Measurements from ENCODE around the gene UBASH3B. TPM values are rescaled to one million over a fixed set of nuclear protein-coding genes. Genes with fewer than 3 reads are reported as not detected.

The UBASH3B gene
- total and polyA plus RNA-seq, 2 of the 13 experiments (the other 11 are each of a cell fraction or from before 2014, with no cell fraction given) = 4.4 to 7.6 TPM

DNA sequence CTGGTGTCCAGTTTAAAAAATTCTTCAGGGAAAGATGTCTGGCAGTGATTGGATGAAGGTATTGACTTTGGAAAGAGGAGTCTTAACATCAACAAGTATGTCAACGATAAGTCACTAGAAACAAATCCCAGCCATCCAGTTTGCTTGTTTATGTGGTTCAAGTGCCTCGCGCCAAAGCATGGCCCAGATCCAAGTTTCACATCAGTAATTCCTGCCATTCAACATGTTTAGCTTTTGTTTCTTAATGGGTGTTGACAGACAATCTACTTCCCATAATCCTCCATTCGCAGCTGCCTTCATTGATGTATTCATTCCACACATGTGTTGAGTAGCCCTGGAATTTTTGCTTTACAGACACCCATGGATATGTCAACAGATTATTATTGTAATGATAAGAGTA lies 77.8 kb downstream of the UBASH3B start:
- H3K4me2 ChIP-seq (ENCODE audit: low read depth, low read length) = no peak overlapping the region
- WGBS (ENCODE audit: low lambda C conversion rate) = 90% methylated on average over 4 of the region's 4 CpGs
- no peaks in the 10 kb centered on the region for H4K20me1 ChIP-seq (ENCODE audit: insufficient read depth, low read length)
- H3K4me3 ChIP-seq (replicated peaks in 1 of 3; ENCODE audit: insufficient read depth in 1 of 3, low read depth in 2 of 3, low read length in 3 of 3) = no peak overlapping the region
- intact Hi-C loops (cut with micrococcal nuclease; ENCODE audit: unreplicated experiment) (no loop called here), in situ Hi-C loops (cut with HindIII; ENCODE audit: extremely low pct_ligation_motif_present, low pct_unique_long_range_greater_than_20kb) (no loop called here)
- FAIRE-seq (no peak), DNase-seq (ENCODE audit: low spot score) (no peak), ATAC-seq (no peak)
- peaks cover 0 to 1% of the 10 kb centered on the region in 2 experiments; a peak in 1 of 5 replicates for H3K36me3 ChIP-seq (replicated peaks in 1 of 2; ENCODE audit: control insufficient read depth in 1 of 2, insufficient read depth in 2 of 2, low read length in 2 of 2)
- ChIA-PET POLR2A (no interaction called here), CTCF (ENCODE audit: low intra/inter-chr PET ratio, low total read pairs) (no interaction called here)
- H3K9ac ChIP-seq (ENCODE audit: insufficient read depth, low read depth, low read length) = no peak overlapping the region
- no peaks in the 10 kb centered on the region for H3K79me2 ChIP-seq (ENCODE audit: insufficient read depth, low read length)
- peaks cover 37% of the 10 kb centered on the region for H3K4me1 ChIP-seq (ENCODE audit: insufficient read depth, low read length)
- H3K27ac ChIP-seq (ENCODE audit: extremely low read length, insufficient read depth, low read length) = no peak overlapping the region
- no TSS peak for BruUV-seq (replicated peaks)
- no peaks in the 10 kb centered on the region for H3K9me3 ChIP-seq (ENCODE audit: low read length)
- H3K27me3 ChIP-seq (ENCODE audit: control insufficient read depth in 1 of 2, insufficient read depth in 2 of 2, low read length in 2 of 2) = no peaks in the 10 kb centered on the region
- H2AFZ ChIP-seq (ENCODE audit: low read length) = no peak overlapping the region
- TF ChIP-seq, protein P1, sequence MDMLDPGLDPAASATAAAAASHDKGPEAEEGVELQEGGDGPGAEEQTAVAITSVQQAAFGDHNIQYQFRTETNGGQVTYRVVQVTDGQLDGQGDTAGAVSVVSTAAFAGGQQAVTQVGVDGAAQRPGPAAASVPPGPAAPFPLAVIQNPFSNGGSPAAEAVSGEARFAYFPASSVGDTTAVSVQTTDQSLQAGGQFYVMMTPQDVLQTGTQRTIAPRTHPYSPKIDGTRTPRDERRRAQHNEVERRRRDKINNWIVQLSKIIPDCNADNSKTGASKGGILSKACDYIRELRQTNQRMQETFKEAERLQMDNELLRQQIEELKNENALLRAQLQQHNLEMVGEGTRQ (IDR thresholded peaks at IDR 0.05; ENCODE audit: low read depth, low read length) = no peak
- TF ChIP-seq, protein P1 (CRISPR knock-in tag; IDR thresholded peaks at IDR 0.05; ENCODE audit: borderline replicate concordance) = no peak
- no peak for TF ChIP-seq ZNF530 (CRISPR knock-in tag; IDR thresholded peaks at IDR 0.05; ENCODE audit: low read depth)
- TF ChIP-seq, protein P2, sequence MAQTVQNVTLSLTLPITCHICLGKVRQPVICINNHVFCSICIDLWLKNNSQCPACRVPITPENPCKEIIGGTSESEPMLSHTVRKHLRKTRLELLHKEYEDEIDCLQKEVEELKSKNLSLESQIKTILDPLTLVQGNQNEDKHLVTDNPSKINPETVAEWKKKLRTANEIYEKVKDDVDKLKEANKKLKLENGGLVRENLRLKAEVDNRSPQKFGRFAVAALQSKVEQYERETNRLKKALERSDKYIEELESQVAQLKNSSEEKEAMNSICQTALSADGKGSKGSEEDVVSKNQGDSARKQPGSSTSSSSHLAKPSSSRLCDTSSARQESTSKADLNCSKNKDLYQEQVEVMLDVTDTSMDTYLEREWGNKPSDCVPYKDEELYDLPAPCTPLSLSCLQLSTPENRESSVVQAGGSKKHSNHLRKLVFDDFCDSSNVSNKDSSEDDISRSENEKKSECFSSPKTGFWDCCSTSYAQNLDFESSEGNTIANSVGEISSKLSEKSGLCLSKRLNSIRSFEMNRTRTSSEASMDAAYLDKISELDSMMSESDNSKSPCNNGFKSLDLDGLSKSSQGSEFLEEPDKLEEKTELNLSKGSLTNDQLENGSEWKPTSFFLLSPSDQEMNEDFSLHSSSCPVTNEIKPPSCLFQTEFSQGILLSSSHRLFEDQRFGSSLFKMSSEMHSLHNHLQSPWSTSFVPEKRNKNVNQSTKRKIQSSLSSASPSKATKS (CRISPR knock-in tag; IDR thresholded peaks at IDR 0.05) = no peak
- no peak for TF ChIP-seq ZNF670 (CRISPR knock-in tag; IDR thresholded peaks at IDR 0.05; ENCODE audit: borderline replicate concordance)
- no peak for TF ChIP-seq RARA (CRISPR knock-in tag; IDR thresholded peaks at IDR 0.05)
- TF ChIP-seq, protein P3, sequence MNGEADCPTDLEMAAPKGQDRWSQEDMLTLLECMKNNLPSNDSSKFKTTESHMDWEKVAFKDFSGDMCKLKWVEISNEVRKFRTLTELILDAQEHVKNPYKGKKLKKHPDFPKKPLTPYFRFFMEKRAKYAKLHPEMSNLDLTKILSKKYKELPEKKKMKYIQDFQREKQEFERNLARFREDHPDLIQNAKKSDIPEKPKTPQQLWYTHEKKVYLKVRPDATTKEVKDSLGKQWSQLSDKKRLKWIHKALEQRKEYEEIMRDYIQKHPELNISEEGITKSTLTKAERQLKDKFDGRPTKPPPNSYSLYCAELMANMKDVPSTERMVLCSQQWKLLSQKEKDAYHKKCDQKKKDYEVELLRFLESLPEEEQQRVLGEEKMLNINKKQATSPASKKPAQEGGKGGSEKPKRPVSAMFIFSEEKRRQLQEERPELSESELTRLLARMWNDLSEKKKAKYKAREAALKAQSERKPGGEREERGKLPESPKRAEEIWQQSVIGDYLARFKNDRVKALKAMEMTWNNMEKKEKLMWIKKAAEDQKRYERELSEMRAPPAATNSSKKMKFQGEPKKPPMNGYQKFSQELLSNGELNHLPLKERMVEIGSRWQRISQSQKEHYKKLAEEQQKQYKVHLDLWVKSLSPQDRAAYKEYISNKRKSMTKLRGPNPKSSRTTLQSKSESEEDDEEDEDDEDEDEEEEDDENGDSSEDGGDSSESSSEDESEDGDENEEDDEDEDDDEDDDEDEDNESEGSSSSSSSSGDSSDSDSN (CRISPR knock-in tag; IDR thresholded peaks at IDR 0.05) = no peak
- TF ChIP-seq ZNF382 (CRISPR knock-in tag; IDR thresholded peaks at IDR 0.05; ENCODE audit: borderline replicate concordance) = no peak
- TF ChIP-seq, protein P4, sequence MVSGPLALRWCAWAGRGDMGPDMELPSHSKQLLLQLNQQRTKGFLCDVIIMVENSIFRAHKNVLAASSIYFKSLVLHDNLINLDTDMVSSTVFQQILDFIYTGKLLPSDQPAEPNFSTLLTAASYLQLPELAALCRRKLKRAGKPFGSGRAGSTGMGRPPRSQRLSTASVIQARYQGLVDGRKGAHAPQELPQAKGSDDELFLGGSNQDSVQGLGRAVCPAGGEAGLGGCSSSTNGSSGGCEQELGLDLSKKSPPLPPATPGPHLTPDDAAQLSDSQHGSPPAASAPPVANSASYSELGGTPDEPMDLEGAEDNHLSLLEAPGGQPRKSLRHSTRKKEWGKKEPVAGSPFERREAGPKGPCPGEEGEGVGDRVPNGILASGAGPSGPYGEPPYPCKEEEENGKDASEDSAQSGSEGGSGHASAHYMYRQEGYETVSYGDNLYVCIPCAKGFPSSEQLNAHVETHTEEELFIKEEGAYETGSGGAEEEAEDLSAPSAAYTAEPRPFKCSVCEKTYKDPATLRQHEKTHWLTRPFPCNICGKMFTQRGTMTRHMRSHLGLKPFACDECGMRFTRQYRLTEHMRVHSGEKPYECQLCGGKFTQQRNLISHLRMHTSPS (CRISPR knock-in tag; IDR thresholded peaks at IDR 0.05; ENCODE audit: low read depth) = no peak
- TF ChIP-seq, protein P5, sequence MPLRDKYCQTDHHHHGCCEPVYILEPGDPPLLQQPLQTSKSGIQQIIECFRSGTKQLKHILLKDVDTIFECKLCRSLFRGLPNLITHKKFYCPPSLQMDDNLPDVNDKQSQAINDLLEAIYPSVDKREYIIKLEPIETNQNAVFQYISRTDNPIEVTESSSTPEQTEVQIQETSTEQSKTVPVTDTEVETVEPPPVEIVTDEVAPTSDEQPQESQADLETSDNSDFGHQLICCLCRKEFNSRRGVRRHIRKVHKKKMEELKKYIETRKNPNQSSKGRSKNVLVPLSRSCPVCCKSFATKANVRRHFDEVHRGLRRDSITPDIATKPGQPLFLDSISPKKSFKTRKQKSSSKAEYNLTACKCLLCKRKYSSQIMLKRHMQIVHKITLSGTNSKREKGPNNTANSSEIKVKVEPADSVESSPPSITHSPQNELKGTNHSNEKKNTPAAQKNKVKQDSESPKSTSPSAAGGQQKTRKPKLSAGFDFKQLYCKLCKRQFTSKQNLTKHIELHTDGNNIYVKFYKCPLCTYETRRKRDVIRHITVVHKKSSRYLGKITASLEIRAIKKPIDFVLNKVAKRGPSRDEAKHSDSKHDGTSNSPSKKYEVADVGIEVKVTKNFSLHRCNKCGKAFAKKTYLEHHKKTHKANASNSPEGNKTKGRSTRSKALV (CRISPR knock-in tag; IDR thresholded peaks at IDR 0.05) = no peak

All from HepG2 (cell line).